ENCODE data around the gene SIPA1L3.

SIPA1L3 gene

GRCh38 chr19:38218204-38218603, 311.2 kb downstream of the SIPA1L3 start (continued):
- peak; percentile 42; the same call in 1 of the 2 replicates for TF ChIP-seq ZNF280D (tag by site-specific recombination; IDR thresholded peaks at IDR 0.05)
- no peak for TF ChIP-seq EGR2 (tag by site-specific recombination; IDR thresholded peaks at IDR 0.05; ENCODE audit: low read depth)
- no peak for TF ChIP-seq PRDM1 (tag by site-specific recombination; IDR thresholded peaks at IDR 0.05)
- TF ChIP-seq ZNF510 (tag by site-specific recombination; IDR thresholded peaks at IDR 0.05; ENCODE audit: insufficient replicate concordance) = no peak
- no peak for TF ChIP-seq HOXC10 (CRISPR knock-in tag; IDR thresholded peaks at IDR 0.05)
- no peak for TF ChIP-seq ZNF626 (tag by site-specific recombination; IDR thresholded peaks at IDR 0.05)
- TF ChIP-seq ZBTB6 (tag by site-specific recombination; IDR thresholded peaks at IDR 0.05) = no peak
- no peak for TF ChIP-seq IKZF3 (tag by site-specific recombination; IDR thresholded peaks at IDR 0.05)
- TF ChIP-seq ZNF692 (tag by site-specific recombination; IDR thresholded peaks at IDR 0.05) = no peak
- TF ChIP-seq ATF2 (tag by site-specific recombination; IDR thresholded peaks at IDR 0.05; ENCODE audit: low read depth) = no peak
- TF ChIP-seq, protein P1, sequence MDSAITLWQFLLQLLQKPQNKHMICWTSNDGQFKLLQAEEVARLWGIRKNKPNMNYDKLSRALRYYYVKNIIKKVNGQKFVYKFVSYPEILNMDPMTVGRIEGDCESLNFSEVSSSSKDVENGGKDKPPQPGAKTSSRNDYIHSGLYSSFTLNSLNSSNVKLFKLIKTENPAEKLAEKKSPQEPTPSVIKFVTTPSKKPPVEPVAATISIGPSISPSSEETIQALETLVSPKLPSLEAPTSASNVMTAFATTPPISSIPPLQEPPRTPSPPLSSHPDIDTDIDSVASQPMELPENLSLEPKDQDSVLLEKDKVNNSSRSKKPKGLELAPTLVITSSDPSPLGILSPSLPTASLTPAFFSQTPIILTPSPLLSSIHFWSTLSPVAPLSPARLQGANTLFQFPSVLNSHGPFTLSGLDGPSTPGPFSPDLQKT (IDR thresholded peaks at IDR 0.05; ENCODE audit: borderline replicate concordance, low read depth, low read length) = no peak
- TF ChIP-seq ZXDB (tag by site-specific recombination; IDR thresholded peaks at IDR 0.05) = no peak
- TF ChIP-seq ZNF174 (tag by site-specific recombination; IDR thresholded peaks at IDR 0.05) = no peak
- TF ChIP-seq ZNF629 (tag by site-specific recombination; IDR thresholded peaks at IDR 0.05) = 0 out of 2 replicates have a peak, but pooled peaks have one; percentile 13
- 0 out of 2 replicates have a peak, but pooled peaks have one; percentile 52 for TF ChIP-seq ZNF391 (tag by site-specific recombination; IDR thresholded peaks at IDR 0.05; ENCODE audit: borderline replicate concordance, low read depth)
- peak; percentile 73; the same call in 1 of the 2 replicates for TF ChIP-seq KLF8 (tag by site-specific recombination; IDR thresholded peaks at IDR 0.05)
- no peak for TF ChIP-seq ZNF426 (tag by site-specific recombination; IDR thresholded peaks at IDR 0.05)
- no peak for TF ChIP-seq ZNF214 (tag by site-specific recombination; IDR thresholded peaks at IDR 0.05; ENCODE audit: borderline replicate concordance)
- no peak for TF ChIP-seq ZNF600 (tag by site-specific recombination; IDR thresholded peaks at IDR 0.05)
- TF ChIP-seq INSM2 (tag by site-specific recombination; IDR thresholded peaks at IDR 0.05) = no peak
- no peak for TF ChIP-seq ZNF830 (tag by site-specific recombination; IDR thresholded peaks at IDR 0.05; ENCODE audit: low read depth)
- no peak; the same call in 1 of the 2 replicates for TF ChIP-seq ZNF501 (tag by site-specific recombination; IDR thresholded peaks at IDR 0.05)
- TF ChIP-seq ZNF132 (tag by site-specific recombination; IDR thresholded peaks at IDR 0.05; ENCODE audit: borderline replicate concordance) = no peak
- TF ChIP-seq, protein P2, sequence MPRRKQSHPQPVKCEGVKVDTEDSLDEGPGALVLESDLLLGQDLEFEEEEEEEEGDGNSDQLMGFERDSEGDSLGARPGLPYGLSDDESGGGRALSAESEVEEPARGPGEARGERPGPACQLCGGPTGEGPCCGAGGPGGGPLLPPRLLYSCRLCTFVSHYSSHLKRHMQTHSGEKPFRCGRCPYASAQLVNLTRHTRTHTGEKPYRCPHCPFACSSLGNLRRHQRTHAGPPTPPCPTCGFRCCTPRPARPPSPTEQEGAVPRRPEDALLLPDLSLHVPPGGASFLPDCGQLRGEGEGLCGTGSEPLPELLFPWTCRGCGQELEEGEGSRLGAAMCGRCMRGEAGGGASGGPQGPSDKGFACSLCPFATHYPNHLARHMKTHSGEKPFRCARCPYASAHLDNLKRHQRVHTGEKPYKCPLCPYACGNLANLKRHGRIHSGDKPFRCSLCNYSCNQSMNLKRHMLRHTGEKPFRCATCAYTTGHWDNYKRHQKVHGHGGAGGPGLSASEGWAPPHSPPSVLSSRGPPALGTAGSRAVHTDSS (tag by site-specific recombination; IDR thresholded peaks at IDR 0.05) = no peak
- TF ChIP-seq ZNF658 (tag by site-specific recombination; IDR thresholded peaks at IDR 0.05) = no peak
- no peak for TF ChIP-seq ZNF660 (tag by site-specific recombination; IDR thresholded peaks at IDR 0.05)
- no peak for TF ChIP-seq ZNF169 (tag by site-specific recombination; IDR thresholded peaks at IDR 0.05)
- TF ChIP-seq ZNF677 (tag by site-specific recombination; IDR thresholded peaks at IDR 0.05) = no peak
